HG03159 (cell line): ENCODE data around the gene TPM4.
"Not testable (repeated sequence)": the region's sequence is repeated elsewhere in the genome, so short reads cannot be mapped to it uniquely, and the experiment has no call there.

ENCODE experiments used
- ATAC-seq: cut with Tn5 transposase; IDR thresholded peaks from one replicate; pipeline ENCODE4 v1.9.1; 2021; ENCODE audit warnings: mild to moderate bottlenecking, moderate library complexity; ENCODE audit not compliant: unreplicated experiment

TPM4 gene

DNA sequence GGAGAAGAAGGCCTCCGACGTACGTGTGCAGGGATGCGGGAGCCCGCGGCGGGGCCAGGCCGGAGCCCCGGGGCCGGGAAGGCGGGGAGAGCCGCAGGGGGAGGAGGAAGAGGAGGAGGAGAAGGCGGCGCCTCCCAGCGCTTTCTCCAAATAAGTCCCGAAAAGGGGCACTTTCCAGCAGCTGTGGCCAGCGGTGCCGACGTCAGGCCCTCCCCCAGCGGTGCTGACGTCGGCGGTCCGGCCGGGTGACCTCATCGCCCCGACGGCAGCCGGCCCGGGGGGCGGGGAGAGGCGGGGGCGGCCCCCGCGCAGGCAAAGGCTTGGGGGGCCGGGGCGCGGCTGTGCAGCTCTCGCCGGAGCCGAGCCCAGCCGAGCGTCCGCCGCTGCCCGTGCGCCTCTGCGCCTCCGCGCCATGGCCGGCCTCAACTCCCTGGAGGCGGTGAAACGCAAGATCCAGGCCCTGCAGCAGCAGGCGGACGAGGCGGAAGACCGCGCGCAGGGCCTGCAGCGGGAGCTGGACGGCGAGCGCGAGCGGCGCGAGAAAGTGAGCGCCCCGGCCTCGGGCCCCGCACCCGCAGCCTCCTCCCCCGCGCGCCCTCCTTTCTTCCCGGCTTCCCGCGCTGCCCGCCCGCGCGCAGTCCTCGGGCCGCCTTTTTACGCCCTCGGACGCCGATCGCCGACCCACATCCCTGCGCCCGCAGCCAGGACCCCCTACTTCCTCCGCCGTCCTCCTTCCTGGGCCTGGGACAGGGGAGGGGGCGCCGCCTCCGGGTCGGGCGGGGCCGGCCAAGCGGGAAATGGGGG is at the start of gene TPM4:
Gene TPM4 (plus strand): TSS at position 342 of the 804 bp plus-strand sequence. CDS start 71 bp downstream, at position 413.
- peak; percentile 46 for ATAC-seq

DNA sequence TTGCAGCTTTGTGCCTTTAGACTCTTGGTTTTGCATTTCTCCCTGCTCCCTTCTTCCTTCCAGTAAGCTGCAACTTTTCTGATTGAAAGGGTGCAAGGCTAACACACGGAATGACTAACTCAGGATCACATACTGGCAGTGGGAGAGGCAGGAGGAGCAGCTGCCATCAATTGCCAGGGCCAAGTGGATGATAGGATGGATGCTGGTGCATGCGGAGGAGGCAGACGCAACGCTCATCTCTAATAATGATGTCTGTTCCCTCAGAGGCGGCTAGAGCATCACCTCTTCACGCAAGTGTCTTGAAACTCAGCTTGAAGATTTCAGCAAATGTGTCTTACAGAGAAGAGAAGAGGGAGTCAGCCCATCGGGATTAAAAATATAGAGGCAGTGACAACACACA is 49.5 kb upstream of the TPM4 start:
- ATAC-seq: no peak

DNA sequence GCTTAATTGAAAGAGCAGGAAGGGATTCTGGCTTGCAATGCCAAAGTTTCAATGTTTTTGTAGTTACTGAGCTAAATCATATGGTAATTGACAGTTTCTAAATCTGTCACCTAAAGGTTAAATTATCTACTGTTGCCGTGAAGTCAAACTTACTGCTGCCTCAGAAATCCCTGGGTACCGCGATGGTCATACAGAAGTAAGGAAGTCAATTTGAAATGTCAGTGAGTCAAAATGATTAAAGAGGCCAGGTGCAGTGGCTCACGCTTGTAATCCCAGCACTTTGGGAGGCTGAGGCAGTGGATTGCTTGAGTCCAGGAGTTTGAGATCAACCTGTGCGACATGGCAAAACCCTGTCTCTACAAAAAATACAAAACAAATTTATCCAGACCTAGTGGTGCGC is 48.8 kb upstream of the TPM4 start:
- ATAC-seq: no peak

DNA sequence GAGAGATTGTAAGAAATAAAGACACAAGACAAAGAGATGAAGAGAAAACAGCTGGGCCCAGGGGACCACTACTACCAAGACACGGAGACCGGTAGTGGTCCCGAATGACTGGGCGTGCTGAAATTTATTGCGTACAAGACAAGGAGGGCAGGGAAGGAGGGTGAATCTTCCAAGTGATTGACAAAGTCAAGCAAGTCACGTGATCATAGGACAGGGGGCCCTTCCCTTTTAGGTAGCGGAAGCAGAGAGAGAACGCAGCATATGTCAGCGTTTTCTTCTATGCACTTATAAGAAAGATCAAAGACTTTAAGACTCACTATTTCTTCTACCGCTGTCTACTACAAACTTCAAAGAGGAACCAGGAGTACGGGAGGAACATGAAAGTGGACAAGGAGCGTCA is 46.1 kb upstream of the TPM4 start:
- not testable (repeated sequence) for ATAC-seq

DNA sequence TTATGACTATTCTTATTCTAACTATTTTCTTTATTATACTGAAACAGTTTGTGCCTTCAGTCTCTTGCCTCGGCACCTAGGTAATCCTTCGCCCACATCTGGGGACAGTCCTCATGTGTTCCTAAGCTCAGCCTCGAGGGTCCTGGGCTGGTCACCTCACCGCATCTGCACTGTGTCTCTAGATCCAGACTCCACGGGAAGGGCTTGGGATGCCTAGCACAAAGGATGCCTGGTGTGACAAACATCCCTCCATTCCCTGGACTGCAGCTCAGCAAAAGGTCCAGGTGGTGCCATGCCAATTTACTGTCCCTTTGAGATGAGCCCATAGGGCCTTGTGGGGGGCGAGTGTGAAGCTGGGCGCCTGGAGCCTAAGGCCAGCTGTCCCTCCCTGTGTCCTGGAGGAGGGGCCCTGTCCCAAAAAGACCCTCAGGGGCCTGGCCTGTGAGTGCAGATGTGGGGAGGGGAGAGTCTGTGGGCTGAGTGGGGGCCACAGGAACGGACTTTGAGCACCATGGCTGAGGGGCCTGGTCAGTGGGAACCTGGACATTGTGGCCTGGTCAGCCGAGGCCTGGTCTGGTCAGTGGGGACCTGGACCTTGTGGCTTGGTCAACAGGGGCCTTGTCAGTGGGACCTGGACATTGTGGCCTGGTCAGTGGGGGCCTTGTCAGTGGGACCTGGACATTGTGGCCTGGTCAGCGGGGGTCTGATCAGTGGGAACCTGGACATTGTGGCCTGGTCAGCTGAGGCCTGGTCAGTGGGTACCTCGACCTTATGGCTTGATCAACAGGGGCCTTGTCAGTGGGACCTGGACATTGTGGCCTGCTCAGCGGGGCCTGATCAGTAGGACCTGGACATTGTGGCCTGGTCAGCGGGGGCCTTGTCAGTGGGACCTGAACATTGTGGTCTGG is 45.1 kb upstream of the TPM4 start:
- ATAC-seq: no peak

DNA sequence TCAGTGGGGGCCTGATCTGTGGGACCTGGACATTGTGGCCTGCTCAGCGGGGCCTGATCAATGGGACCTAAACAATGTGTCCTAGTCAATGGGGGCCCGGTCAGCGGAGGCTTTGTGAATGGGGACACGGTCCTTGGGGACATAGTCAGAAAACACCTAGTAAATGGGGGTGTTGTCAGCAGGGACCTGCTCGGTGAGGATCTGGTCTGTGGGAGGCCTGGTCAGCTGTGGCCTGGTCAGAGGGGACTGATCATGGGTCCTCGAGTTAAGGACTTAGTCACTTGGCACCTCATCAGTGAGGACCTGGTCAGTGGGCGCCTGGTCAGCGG is 44.5 kb upstream of the TPM4 start:
- no peak for ATAC-seq

DNA sequence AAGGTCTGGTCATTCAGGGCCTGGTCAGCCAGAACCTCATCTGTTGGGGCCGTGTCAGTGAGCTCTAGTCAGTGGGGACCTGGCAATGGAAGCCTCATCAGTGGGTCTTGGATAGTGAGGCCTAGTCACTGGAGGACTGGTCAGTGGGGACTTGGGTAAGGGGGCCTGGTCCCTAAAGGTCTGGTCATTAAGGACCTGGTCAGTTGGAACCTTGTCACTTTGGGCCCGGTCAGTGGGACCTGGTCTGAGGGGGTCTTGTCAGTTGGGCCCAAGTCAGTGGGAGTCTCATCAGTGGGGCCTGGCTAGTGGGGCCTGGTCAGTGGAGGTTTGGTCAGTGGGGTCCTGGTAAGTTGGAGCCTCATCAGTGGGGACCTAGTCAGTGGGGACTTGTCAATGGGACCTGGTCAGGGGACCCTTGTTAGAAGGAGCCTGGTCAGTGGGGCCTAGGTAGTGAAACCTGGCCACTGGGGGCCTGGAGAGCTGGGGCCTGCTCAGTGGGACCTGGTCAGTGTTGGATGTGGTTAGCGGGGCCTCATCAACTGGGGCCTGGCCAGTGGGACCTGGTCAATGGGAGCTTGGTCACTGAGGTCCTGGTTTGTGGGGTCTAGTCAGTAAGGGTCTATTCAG is 43.7 kb upstream of the TPM4 start:
- ATAC-seq: no peak

DNA sequence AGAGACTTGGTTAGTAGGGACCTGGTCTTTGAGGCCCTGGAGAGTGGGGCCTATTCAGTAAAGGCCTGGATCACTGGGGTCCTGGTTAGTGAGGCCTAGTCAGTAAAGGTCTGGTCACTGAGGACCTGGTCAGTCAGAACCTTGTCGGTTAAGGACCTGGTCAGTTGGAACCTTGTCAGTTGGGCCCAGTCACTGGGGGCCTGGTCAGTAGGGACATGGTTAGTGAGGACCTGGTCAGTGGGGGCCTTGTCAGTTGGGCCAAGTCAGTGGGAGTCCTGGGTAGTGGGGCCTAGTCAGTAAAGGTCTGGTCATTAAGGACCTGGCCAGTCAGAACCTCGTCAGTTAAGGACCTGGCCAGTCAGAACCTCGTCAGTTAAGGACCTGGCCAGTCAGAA is 43.2 kb upstream of the TPM4 start:
- no peak for ATAC-seq

DNA sequence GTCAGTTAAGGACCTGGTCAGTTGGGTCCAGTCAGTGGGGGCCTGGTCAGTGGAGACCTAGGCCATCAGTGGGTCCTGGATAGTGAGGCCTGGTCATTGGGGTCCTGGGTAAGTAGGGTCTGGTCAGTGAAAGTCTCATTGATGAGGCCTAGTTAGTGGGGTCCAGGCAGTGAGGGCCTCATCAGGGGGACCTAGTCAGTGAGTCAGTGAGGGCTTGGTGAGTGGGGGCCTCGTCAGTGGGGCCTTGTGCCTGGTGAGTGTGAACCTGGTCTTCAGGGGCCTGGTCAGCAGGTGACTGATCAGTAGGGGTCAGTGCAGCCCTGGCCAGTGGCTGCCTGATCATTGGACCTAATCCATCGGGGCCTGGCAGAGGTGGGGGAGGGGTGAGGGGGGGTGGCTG is 42.6 kb upstream of the TPM4 start:
- no peak for ATAC-seq

DNA sequence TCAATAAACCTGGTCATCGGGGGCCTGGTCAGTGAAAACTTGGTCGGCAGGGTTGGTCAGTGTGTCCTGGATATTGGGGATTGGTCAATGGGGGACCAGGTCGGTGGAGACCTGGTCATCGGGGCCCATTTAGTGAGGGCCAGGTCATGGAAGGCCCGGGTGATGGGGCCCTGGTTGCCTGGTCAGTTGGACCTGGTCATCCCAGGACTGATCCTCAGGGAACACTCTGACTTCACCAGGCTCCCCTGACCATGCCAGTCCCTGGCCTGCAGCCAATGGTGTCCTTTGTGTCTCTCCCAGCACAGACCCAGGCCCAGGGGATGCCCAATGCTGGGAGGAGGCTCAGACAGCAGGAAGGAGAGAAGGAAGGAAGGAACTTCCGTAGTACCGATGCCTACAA is 42.1 kb upstream of the TPM4 start:
- no peak for ATAC-seq

DNA sequence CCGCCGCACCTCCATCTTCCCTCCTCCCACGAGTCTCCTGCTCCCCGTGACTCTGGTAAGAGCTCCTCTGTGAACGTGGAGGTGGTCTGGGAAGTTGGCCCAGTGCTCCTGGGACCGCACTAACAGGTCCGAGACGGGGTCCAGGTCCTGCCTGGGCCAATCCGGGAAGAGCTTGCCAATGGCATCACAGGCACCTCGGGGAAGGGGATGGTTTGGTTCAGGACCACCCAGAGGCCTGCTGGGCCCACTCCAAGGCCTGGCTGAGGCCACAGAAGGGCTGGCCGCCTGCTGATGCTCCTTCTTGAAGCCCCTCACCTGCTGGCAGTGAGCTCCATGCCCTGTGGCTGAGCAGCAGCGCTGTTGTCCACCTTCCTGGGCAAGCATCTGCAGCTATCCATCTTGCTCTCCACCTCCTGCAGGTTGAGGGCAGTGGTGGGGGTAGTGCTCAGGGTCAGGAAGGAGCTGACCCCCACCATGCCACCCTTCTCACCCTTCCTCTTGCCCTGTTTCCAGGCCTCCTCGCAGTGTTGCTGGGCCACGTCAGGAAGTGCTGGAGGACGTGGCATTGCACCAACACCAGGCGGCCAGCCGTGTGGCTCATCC is 41.2 kb upstream of the TPM4 start:
- no peak for ATAC-seq

DNA sequence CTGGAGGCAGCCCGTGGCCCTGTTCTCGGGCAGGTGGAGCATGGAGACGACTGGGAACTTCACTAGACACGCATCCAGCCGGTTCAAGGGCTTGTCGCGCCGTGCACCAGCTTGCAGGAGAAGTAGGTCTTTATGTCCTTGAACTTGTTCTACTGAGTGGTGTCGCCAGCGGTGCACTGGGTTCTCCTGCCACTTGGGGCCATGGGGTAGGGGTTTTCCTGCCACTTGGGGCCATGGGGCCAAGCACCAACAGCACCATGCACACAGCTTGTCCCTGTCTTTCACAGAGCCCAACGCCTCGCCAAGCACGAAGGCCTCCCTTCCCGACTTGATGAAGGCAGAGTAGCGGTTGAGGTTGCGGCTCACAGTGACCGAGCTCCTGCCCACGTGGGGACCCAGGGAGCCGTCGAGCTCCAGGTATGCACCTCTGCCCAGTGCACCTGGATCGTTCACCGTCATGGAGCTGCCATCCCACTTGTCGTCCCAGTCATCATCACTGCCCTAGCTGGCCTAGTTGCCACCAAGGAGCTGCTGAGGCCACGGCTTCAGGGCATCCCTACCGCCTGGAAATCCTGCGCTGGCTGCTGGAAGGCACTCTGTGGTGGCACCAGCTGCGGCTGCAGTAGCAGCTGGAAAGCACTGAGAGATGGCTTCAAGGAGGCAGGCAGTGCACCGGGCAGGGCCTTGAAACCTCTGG is 40.5 kb upstream of the TPM4 start:
- ATAC-seq: no peak

DNA sequence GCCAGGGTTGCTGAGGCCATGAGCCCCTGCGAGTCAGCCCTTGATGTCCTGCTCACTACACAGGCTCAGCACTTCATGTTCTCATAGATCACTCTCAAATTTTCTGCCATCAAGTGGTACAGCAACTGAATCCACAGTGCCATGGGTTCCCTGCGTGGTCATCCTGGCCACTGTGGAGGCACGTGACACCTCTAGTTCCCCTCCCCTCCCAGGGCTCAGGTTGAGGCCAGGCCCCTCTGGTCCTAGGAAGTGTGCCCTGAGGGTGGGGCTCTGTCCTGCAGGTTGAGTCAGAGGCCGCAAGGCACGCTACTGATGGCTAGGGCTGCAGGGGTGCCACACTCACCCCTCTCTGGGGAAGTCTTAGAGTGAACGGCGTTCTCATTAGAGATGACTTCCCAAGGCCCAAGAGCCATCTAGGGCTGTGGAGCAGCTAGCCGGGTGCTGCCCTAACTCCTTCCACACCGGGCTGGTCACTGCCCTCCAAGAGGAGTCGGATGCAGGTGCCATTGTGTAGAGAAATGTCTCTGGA is 39.8 kb upstream of the TPM4 start:
- ATAC-seq: no peak

DNA sequence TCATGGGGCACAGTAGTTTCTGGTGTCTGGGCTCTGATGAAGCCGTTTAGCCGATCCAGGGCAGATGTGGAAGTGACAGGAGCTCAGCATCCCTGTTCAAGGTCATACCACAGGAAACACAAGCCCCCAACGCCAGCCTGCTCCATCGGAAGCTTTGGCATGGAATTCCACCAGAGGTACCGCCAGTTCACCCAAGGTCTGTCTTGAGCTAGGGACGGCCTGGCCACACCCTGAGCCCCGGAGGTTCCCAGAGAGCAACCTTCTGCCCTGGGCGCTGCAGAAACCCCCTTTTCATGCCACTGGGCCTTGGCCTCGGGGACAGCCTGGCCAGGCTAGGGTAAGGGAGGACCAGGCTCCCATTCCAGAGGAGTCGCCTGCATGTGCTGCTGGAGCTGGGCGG is 39.4 kb upstream of the TPM4 start:
- no peak for ATAC-seq

DNA sequence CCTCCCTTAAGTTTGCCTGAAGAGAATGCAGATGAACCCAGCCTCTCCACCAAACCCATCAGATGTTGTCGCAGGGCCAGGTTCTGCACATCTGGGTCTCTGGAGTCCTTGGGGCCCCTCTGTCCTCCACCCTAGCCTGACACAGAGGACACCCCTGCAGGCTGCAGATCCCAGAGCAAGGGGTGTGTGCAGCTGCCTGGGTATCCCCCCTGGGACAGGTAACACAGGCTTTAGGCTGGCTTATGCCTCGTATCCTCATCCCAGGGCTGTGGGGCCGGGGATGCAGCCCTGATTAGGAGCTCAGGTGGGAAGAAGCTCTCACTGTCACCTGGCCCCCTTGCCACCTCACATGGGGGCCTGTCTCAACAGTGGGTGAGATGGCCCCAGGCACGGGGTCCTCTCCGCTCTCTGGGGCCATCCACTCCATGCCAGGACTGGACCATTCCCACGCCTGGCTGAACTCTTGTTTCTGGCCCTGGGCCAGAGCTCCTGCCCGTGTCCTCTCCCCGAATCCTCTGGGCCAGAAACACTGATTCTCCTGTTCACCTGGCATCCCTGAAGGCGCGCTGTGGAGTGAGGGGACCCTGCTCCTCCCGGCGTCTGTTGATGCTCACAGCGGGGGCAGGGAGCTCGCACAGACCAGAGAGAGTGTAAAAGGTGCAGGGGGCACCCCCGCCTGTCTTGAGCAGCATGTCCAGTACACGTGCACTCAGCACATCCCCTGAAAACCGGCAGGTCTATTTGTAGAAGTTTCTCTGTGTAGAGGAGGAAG is 38.7 kb upstream of the TPM4 start:
- ATAC-seq: no peak

DNA sequence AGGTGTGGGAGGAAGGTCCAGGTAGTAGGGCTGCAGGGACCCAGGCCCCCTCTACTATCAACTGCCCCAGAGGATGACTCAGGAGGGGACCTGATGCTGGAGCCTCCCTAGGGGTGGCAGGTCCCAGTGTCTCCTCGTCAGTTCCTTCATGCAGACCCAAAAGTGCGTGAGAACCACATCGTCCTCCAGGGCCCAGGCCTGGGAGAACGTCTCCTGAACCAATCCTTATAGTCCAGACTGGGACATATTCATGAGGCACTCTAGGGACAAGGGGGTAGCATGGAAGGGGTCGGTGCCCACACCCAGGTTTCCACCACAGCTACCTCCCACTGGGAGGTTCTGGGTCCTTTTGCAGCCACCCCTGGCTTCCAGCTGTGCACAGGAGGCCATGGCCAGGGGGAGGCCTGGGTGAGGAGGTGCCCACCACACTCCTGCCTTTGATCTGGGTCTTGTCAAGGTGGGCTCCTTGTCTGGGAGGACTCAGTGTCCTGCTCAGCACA is 38.0 kb upstream of the TPM4 start:
- no peak for ATAC-seq

DNA sequence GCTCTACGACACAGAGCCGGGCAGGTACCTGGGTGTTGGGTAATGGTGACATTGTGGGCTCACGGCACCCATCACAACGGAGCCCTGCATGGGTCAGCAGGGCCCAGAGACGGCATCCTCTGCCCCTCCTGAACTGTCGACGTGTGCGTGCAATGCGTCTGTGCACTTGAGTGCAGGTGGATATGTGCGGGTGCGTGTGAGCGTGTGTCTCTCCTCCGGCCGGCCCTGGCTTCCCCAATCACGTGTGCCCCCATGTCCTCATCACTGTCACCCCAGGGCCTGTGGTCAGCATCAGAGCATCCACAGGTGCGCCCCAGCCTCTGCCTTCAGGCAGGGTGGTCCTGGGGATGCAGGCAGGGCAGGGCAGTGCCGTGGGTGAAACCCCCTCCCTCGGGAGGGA is 37.2 kb upstream of the TPM4 start:
- ATAC-seq: no peak

DNA sequence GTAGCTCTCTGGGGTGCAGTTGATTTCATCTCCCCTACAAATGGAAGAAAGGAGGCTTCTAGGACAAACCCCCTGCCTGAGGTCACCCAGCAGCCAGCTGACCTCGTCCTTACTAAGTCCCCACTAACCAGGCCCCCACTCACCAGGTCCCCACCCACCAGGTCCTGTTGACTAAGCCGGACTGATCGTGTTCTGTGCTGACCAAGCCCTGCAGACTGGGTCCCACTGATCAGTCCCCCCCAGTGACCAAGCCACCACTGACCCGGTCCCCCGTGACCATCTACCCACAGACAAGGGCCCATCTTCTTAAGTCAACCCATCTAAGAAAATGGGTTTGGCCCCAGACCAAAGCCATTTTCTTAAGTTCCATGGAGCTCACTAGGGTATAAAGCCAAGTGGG is 36.8 kb upstream of the TPM4 start:
- no peak for ATAC-seq

DNA sequence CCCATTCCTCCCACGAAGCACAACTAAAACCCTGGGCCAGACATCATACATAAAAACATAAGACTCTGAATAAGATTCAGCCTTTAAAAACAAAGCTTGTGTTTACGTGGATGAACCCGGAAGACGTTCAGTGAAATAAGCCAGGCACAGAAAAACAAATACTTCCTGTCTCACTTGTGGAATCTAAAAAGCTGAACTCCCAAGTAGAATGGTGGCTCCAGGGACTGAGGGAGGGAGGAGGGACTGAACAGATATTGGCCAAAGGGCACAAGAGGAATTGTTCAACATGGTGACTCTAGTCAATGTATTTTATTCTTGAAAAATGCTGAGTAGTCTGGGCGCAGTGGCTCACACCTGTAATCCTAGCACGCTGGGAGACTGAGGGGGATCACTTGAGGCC is 35.7 kb upstream of the TPM4 start:
- no peak for ATAC-seq
